DMS53 treated with DMSO at 0.1 percent for 48 hours (cell line): ENCODE data around the gene TNK2.
"Not testable (repeated sequence)": the region's sequence is repeated elsewhere in the genome, so short reads cannot be mapped to it uniquely, and the experiment has no call there.

Experiments
- DNase-seq: peaks from one replicate; lab custom pipeline; 2025; ENCODE audit not compliant: unreplicated experiment; lab: John Stamatoyannopoulos, UW

TNK2 gene

GRCh38 chr3:195907934-195908693 is at the start of gene TNK2:
TSS of gene TNK2 (minus strand) at chr3:195908551. CDS start at chr3:195888588, 19,963 bp downstream.
- peak; percentile 59 for DNase-seq

GRCh38 chr3:195956577-195956976 is 48.2 kb upstream of the TNK2 start:
- DNase-seq, result no peak

- DNase-seq, result not testable (repeated sequence)
Measured at GRCh38 chr3:195955416-195955841, 47.1 kb upstream of the TNK2 start.

GRCh38 chr3:195954752-195955119 is 46.4 kb upstream of the TNK2 start:
- not testable (repeated sequence) for DNase-seq

- DNase-seq, result not testable (repeated sequence)
Measured at GRCh38 chr3:195954052-195954751, 45.9 kb upstream of the TNK2 start.

GRCh38 chr3:195952590-195952989 is 44.2 kb upstream of the TNK2 start:
- DNase-seq, result not testable (repeated sequence)

- DNase-seq, result not testable (repeated sequence)
Measured at GRCh38 chr3:195951443-195952177, 43.3 kb upstream of the TNK2 start.

- not testable (repeated sequence) for DNase-seq
Measured at GRCh38 chr3:195950731-195951130, 42.4 kb upstream of the TNK2 start.

GRCh38 chr3:195950164-195950563 is 41.8 kb upstream of the TNK2 start:
- DNase-seq, result not testable (repeated sequence)

GRCh38 chr3:195946910-195947699 is 38.8 kb upstream of the TNK2 start:
- DNase-seq, result not testable (repeated sequence)

GRCh38 chr3:195941265-195941815 is 33.0 kb upstream of the TNK2 start:
- not testable (repeated sequence) for DNase-seq

- DNase-seq, result not testable (repeated sequence)
Measured at GRCh38 chr3:195940806-195941205, 32.5 kb upstream of the TNK2 start.

- DNase-seq, result not testable (repeated sequence)
Measured at GRCh38 chr3:195939526-195940470, 31.4 kb upstream of the TNK2 start.

- DNase-seq, result not testable (repeated sequence)
Measured at GRCh38 chr3:195933044-195933430, 24.7 kb upstream of the TNK2 start.

GRCh38 chr3:195932418-195933043 is 24.2 kb upstream of the TNK2 start:
- no peak for DNase-seq

GRCh38 chr3:195931582-195932273 is 23.4 kb upstream of the TNK2 start:
- DNase-seq, result no peak

- DNase-seq, result no peak
Measured at GRCh38 chr3:195929452-195929851, 21.1 kb upstream of the TNK2 start.

GRCh38 chr3:195921334-195921791 is 13.0 kb upstream of the TNK2 start:
- DNase-seq, result no peak
